HepG2 (cell line): ENCODE measurements around the gene PRKCE. TPM values are rescaled to one million over a fixed set of nuclear protein-coding genes. Genes with fewer than 3 reads are reported as not detected.

ENCODE experiments used
- ATAC-seq: fragments of 200-7000 bp; cut with Tn5 transposase; 3 replicates; pipeline ENCODE4 v1.9.1; 2020; ENCODE audit warnings: mild to moderate bottlenecking, moderate library complexity
- BruUV-seq: library from RNA; stranded (reverse); fragments of 400-500 nt; replicated peaks from 2 replicates; lab custom pipeline; 2021; lab: Mats Ljungman, UMichigan
- CTCF ChIA-PET: fragments of 300-600 bp; formaldehyde crosslinking; extraction: SDS; loops from one replicate; lab custom pipeline; 2021; ENCODE audit warnings: low total read pairs, inconsistent platforms, low intra/inter-chr PET ratio; lab: Yijun Ruan, JAX
- POLR2A ChIA-PET: fragments of 350-600 bp; sonication (Branson Sonifier 250); formaldehyde crosslinking; loops from one replicate; lab custom pipeline; 2020; ENCODE audit warnings: antibody characterized with exemption, inconsistent platforms; lab: Yijun Ruan, JAX
- DNase-seq: peaks from one replicate; pipeline ENCODE4 v3.0.0-alpha.2; 2015; ENCODE audit warnings: low spot score
- FAIRE-seq: peaks from 3 replicates; lab custom pipeline; 2011; peaks lifted over from hg19 to GRCh38; lab: Jason Lieb, UNC
- H2AFZ ChIP-seq: one replicate; pipeline ENCODE4 v1.6.1; 2011; ENCODE audit warnings: low read length, inconsistent platforms
- H3K27ac ChIP-seq: fragments of 300-600 bp; 3 replicates; pipeline ENCODE4 v1.8.0; 2011; ENCODE audit warnings: mixed run types, mild to moderate bottlenecking, mixed read lengths, low read length, inconsistent platforms; ENCODE audit not compliant: insufficient read depth; ENCODE audit errors: extremely low read length
- H3K27me3 ChIP-seq, 2 experiments: fragments of 200-600 bp in 1 of 2; 2 replicates in 1 of 2; 3 replicates in 1 of 2; pipeline versions ENCODE4 v1.6.0 to v1.8.0; 2011; ENCODE audit warnings: low read length in 2 of 2, mild to moderate bottlenecking in 2 of 2, moderate library complexity in 2 of 2, inconsistent platforms in 1 of 2; ENCODE audit not compliant: insufficient read depth in 2 of 2, control insufficient read depth in 1 of 2
- H3K36me3 ChIP-seq, 2 experiments: fragments of 200-600 bp in 1 of 2; replicated peaks in 1 of 2; 2 replicates in 1 of 2; 3 replicates in 1 of 2; pipeline versions ENCODE4 v1.5.1 to v1.8.0; 2011; ENCODE audit warnings: low read length in 2 of 2, inconsistent platforms in 1 of 2; ENCODE audit not compliant: insufficient read depth in 2 of 2, control insufficient read depth in 1 of 2
- H3K4me1 ChIP-seq: 2 replicates; pipeline ENCODE4 v1.5.1; 2012; ENCODE audit warnings: low read length, inconsistent platforms; ENCODE audit not compliant: insufficient read depth
- H3K4me2 ChIP-seq: 2 replicates; pipeline ENCODE4 v1.6.0; 2011; ENCODE audit warnings: low read depth, low read length, inconsistent platforms
- H3K4me3 ChIP-seq, 3 experiments: fragments of 200-600 bp in 1 of 3; sonication (generic), shearing (Covaris generic) in 1 of 3; replicated peaks in 1 of 3; 2 replicates each; pipeline ENCODE4 v1.5.1; 2011 to 2016; ENCODE audit warnings: low read length in 3 of 3, inconsistent platforms in 2 of 3, low read depth in 2 of 3, mild to moderate bottlenecking in 2 of 3, control low read depth in 1 of 3, mixed read lengths in 1 of 3; ENCODE audit not compliant: insufficient read depth in 1 of 3
- H3K79me2 ChIP-seq: one replicate; pipeline ENCODE4 v1.6.1; 2011; ENCODE audit warnings: low read length, inconsistent platforms; ENCODE audit not compliant: insufficient read depth
- H3K9ac ChIP-seq: 2 replicates; pipeline ENCODE4 v1.6.0; 2011; ENCODE audit warnings: mild to moderate bottlenecking, low read depth, low read length, inconsistent platforms; ENCODE audit not compliant: insufficient read depth
- H3K9me3 ChIP-seq: 2 replicates; pipeline ENCODE4 v1.5.1; 2012; ENCODE audit warnings: mild to moderate bottlenecking, low read length
- H4K20me1 ChIP-seq: 2 replicates; pipeline ENCODE4 v1.6.0; 2011; ENCODE audit warnings: inconsistent platforms, mild to moderate bottlenecking, low read length, moderate library complexity; ENCODE audit not compliant: insufficient read depth
- ATF7 ChIP-seq, 2 experiments: fragments of 450-650 bp in 1 of 2; sonication (generic) in 1 of 2; formaldehyde crosslinking in 1 of 2; IDR thresholded peaks; 2 replicates each; pipeline versions ENCODE4 v1.4.0 to v1.6.1; 2016 to 2020; ENCODE audit warnings: antibody characterized with exemption in 1 of 2, mild to moderate bottlenecking in 1 of 2, missing genetic modification reagents in 1 of 2
- MTA3 ChIP-seq: sonication (generic); formaldehyde crosslinking; IDR thresholded peaks from 2 replicates; pipeline ENCODE4 v1.4.0; 2020; ENCODE audit warnings: missing genetic modification reagents
- ZNF224 ChIP-seq: sonication (generic); formaldehyde crosslinking; IDR thresholded peaks from 2 replicates; pipeline ENCODE4 v1.5.0; 2020; ENCODE audit warnings: mild to moderate bottlenecking, missing genetic modification reagents
- WGBS: methylation state at CpG from one replicate; pipeline ENCODE4 v1.1.6; 2017; ENCODE audit warnings: low lambda C conversion rate; 5-methylcytosine and 5-hydroxymethylcytosine counted together
- in situ Hi-C: cut with HindIII; loops from 2 replicates; pipeline ENCODE4 v1.10.0; 2017; ENCODE audit warnings: low pct_unique_long_range_greater_than_20kb; ENCODE audit not compliant: extremely low pct_ligation_motif_present
- intact Hi-C: fragments of 100-400 bp; cut with micrococcal nuclease; formaldehyde crosslinking; loops from one replicate; pipeline ENCODE4 v1.10.0; 2022; ENCODE audit not compliant: unreplicated experiment
- polyA plus RNA-seq, 8 experiments: library from polyadenylated mRNA; depleted of rRNA in 3 of 8; stranded (reverse) in 7 of 8; unstranded in 1 of 8; fragments of >200 nt; fragmentation: Illumina TruSeq in 4 of 8; extraction: Trizol in 4 of 8; gene quantifications; 2 replicates each; pipeline versions ENCODE4 v1.2.1 to v1.2.3, GENCODE V29; 2011 to 2016; ENCODE audit warnings: low read depth in 4 of 8, missing spikeins in 1 of 8, mixed read lengths in 1 of 8; ENCODE audit not compliant: insufficient read depth in 1 of 8
- total RNA-seq, 5 experiments: library from RNA; depleted of rRNA; stranded (reverse); fragments of >200 nt; fragmentation: Illumina TruSeq; extraction: Trizol; gene quantifications; 2 replicates each; pipeline ENCODE4 v1.2.3, GENCODE V29; 2016; ENCODE audit warnings: low read depth in 1 of 5

The PRKCE gene
- total and polyA plus RNA-seq, 2 of the 13 experiments (the other 11 are each of a cell fraction or from before 2014, with no cell fraction given): 1.0 to 3.9 TPM

DNA sequence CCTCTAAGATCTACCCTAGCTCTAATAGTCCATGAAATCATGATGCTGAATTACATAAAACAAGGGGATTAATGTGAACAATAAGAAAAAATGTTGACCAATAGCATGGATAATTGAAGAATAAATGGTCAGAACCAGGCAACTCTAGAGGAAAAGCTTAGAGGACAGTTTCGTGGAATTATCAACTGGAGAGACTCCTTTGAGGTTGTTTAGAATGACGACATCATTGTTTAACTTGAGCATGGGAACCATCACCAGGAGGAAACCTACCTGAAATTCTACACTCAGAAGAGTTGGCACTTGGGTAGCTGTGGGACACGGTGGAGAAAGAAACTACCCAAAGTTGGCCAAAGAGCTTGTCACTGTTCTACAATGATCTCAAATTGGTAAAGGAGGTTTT lies 466.5 kb downstream of the PRKCE start:
- in situ Hi-C loops: no loop called here
- FAIRE-seq (peak; percentile 52), ATAC-seq (no peak), DNase-seq (no peak)
- no peaks in the 10 kb centered on the region for H3K9me3 ChIP-seq
- ChIA-PET CTCF (no interaction called here), POLR2A (no interaction called here)
- H3K4me1 ChIP-seq: peaks cover 16% of the 10 kb centered on the region
- intact Hi-C loops: no loop called here
- no TSS peak for BruUV-seq
- H3K79me2 ChIP-seq: no peaks in the 10 kb centered on the region
- H3K27me3 ChIP-seq: no peaks in the 10 kb centered on the region
- H3K9ac ChIP-seq: no peak overlapping the region
- 65% methylated on average over 3 of the region's 3 CpGs for WGBS
- no peaks in the 10 kb centered on the region for H4K20me1 ChIP-seq
- H3K4me3 ChIP-seq: no peak overlapping the region
- peak; percentile 74 for TF ChIP-seq ATF7 (IDR thresholded peaks at IDR 0.05)
- no peak for TF ChIP-seq ATF7 (CRISPR knock-in tag; IDR thresholded peaks at IDR 0.05)
- TF ChIP-seq MTA3 (CRISPR knock-in tag): no peak
- H2AFZ ChIP-seq: no peak overlapping the region
- H3K4me2 ChIP-seq: no peak overlapping the region
- H3K27ac ChIP-seq: no peak overlapping the region
- H3K36me3 ChIP-seq: no peaks in the 10 kb centered on the region

DNA sequence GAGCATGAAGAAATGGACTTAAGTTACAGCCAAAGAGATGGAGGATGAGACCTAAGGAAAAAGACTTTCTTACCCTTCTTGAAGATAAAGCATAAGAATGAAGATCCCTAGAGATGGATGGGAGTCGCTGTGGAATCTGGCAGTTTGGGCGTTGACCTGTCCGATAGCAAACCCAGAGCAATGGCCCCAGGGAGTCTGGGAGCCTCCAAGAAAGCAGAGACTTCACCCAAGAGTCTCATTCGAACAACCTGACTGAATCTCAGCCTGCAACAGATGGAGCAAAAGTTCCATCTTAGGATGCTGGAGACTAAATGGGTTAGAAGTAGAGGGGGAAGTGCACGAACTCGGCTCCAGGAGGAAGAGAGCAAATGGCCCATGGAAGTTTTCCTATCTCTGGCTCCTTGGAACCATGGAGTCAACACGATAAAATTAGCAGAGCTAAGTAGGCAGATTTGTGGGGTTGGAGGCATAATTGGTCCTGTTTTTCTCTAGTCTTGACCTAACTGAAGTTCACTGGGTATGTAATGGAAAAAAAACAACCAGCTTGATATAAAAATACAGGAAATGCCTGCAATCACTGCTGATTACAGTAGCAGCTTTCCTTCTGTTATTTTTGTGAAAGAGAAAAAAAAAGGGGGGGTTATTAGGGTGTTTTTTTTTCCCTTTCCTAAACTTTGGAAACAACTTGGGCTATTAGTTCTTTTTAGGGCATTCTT lies 467.3 kb downstream of the PRKCE start:
- Histone ChIP-seq H3K4me3 (no peak overlapping the region), H3K4me2 (no peak overlapping the region), H2AFZ (no peak overlapping the region), H3K27ac (no peak overlapping the region), H3K36me3 (no peaks in the 10 kb centered on the region), H4K20me1 (no peaks in the 10 kb centered on the region), H3K79me2 (no peaks in the 10 kb centered on the region), H3K9me3 (no peaks in the 10 kb centered on the region), H3K4me1 (peaks cover 18% of the 10 kb centered on the region)
- no peak for FAIRE-seq
- CTCF ChIA-PET: no interaction called here
- POLR2A ChIA-PET: no interaction called here
- in situ Hi-C loops: no loop called here
- intact Hi-C loops: no loop called here
- WGBS: 90% methylated on average over 7 of the region's 7 CpGs
- no TSS peak for BruUV-seq
- TF ChIP-seq ZNF224 (CRISPR knock-in tag): no peak
- TF ChIP-seq, all 625 proteins: peak for 0
- DNase-seq (no peak), ATAC-seq (no peak)
- no peaks in the 10 kb centered on the region for H3K27me3 ChIP-seq
- no peak overlapping the region for H3K9ac ChIP-seq
